IMR-90 (cell line): Measurements from ENCODE around the gene HSD17B3. TPM values are rescaled to one million over a fixed set of nuclear protein-coding genes. Genes with fewer than 3 reads are reported as not detected.

ENCODE experiments used
- ATAC-seq: fragments of 200-7000 bp; cut with Tn5 transposase; 2 replicates; pipeline ENCODE4 v1.9.1; 2020; ENCODE audit warnings: low read depth, mild to moderate bottlenecking, moderate library complexity
- BruUV-seq: library from RNA; stranded (reverse); fragments of 400-500 nt; replicated peaks from 2 replicates; lab custom pipeline; 2021; lab: Mats Ljungman, UMichigan
- CTCF ChIA-PET: fragments of 300-600 bp; formaldehyde crosslinking; extraction: SDS; loops from one replicate; lab custom pipeline; 2021; ENCODE audit warnings: antibody characterized with exemption; lab: Yijun Ruan, JAX
- POLR2A ChIA-PET: fragments of 300-600 bp; sonication (Branson Sonifier 250); formaldehyde crosslinking; loops from one replicate; lab custom pipeline; 2022; ENCODE audit warnings: antibody characterized with exemption; ENCODE audit not compliant: unreplicated experiment; lab: Charles Lee
- DNase-seq: peaks from one replicate; pipeline ENCODE4 v3.0.0; 2013
- H2AFZ ChIP-seq: replicated peaks from 2 replicates; pipeline ENCODE3; 2013; ENCODE audit warnings: low read length, mild to moderate bottlenecking; ENCODE audit not compliant: poor library complexity
- H2AK5ac ChIP-seq: 2 replicates; pipeline ENCODE4 v1.6.1; 2013; ENCODE audit warnings: low read depth, low read length, inconsistent platforms
- H2AK9ac ChIP-seq: replicated peaks from 2 replicates; pipeline ENCODE3; 2013; ENCODE audit warnings: mild to moderate bottlenecking, low read depth, low read length, moderate library complexity; ENCODE audit not compliant: poor library complexity
- H2BK120ac ChIP-seq: 2 replicates; pipeline ENCODE4 v1.6.1; 2013; ENCODE audit warnings: low read depth, low read length, inconsistent platforms
- H2BK15ac ChIP-seq: 3 replicates; pipeline ENCODE4 v1.6.1; 2013; ENCODE audit warnings: low read depth, low read length, inconsistent platforms
- H2BK20ac ChIP-seq: 2 replicates; pipeline ENCODE4 v1.6.1; 2013; ENCODE audit warnings: low read depth, mild to moderate bottlenecking, inconsistent platforms, low read length, moderate library complexity
- H2BK5ac ChIP-seq: 2 replicates; pipeline ENCODE4 v1.6.1; 2013; ENCODE audit warnings: mild to moderate bottlenecking, low read depth, low read length, inconsistent platforms; ENCODE audit not compliant: poor library complexity, severe bottlenecking
- H3K14ac ChIP-seq: replicated peaks from 2 replicates; pipeline ENCODE4 v1.6.1; 2013; ENCODE audit warnings: low read depth, low read length, inconsistent platforms
- H3K18ac ChIP-seq: 2 replicates; pipeline ENCODE4 v1.6.1; 2013; ENCODE audit warnings: low read depth, low read length, control low read depth
- H3K23ac ChIP-seq: 2 replicates; pipeline ENCODE4 v1.6.1; 2013; ENCODE audit warnings: low read depth, low read length, inconsistent platforms
- H3K27ac ChIP-seq: 2 replicates; pipeline ENCODE4 v1.5.1; 2013; ENCODE audit warnings: mild to moderate bottlenecking, control low read depth, low read length; ENCODE audit not compliant: insufficient read depth
- H3K27me3 ChIP-seq: 2 replicates; pipeline ENCODE4 v1.6.1; 2013; ENCODE audit warnings: low read length; ENCODE audit not compliant: control insufficient read depth, insufficient read depth
- H3K36me3 ChIP-seq: 2 replicates; pipeline ENCODE4 v1.6.1; 2013; ENCODE audit warnings: low read length, mixed read lengths; ENCODE audit not compliant: control insufficient read depth, insufficient read depth
- H3K4ac ChIP-seq: 2 replicates; pipeline ENCODE4 v1.6.1; 2013; ENCODE audit warnings: low read depth, low read length, inconsistent platforms
- H3K4me1 ChIP-seq: 2 replicates; pipeline ENCODE4 v1.6.1; 2013; ENCODE audit warnings: low read length, mixed read lengths; ENCODE audit not compliant: control insufficient read depth, insufficient read depth
- H3K4me2 ChIP-seq: 2 replicates; pipeline ENCODE4 v1.6.1; 2013; ENCODE audit warnings: low read depth, mild to moderate bottlenecking, control low read depth, low read length, moderate library complexity
- H3K4me3 ChIP-seq: 2 replicates; pipeline ENCODE4 v1.5.1; 2013; ENCODE audit warnings: low read depth, mild to moderate bottlenecking, control low read depth, low read length, moderate library complexity; ENCODE audit not compliant: insufficient read depth
- H3K56ac ChIP-seq: 2 replicates; pipeline ENCODE4 v1.6.1; 2013; ENCODE audit warnings: low read length, inconsistent platforms; ENCODE audit not compliant: insufficient read depth; ENCODE audit errors: extremely low read depth
- H3K79me1 ChIP-seq, 2 experiments: 2 replicates each; pipeline ENCODE4 v1.6.1; 2013; ENCODE audit warnings: low read length in 2 of 2, inconsistent platforms in 1 of 2, low read depth in 1 of 2
- H3K9ac ChIP-seq: 2 replicates; pipeline ENCODE4 v1.6.1; 2013; ENCODE audit warnings: low read depth, low read length, control low read depth
- H3K9me1 ChIP-seq: 2 replicates; pipeline ENCODE4 v1.6.1; 2013; ENCODE audit warnings: low read length, inconsistent platforms; ENCODE audit not compliant: insufficient read depth
- H3K9me3 ChIP-seq: 2 replicates; pipeline ENCODE4 v1.6.1; 2013; ENCODE audit warnings: low read length; ENCODE audit not compliant: control insufficient read depth, insufficient read depth
- H4K20me1 ChIP-seq: 2 replicates; pipeline ENCODE4 v1.6.1; 2013; ENCODE audit warnings: low read length, inconsistent platforms; ENCODE audit not compliant: insufficient read depth
- H4K5ac ChIP-seq: 2 replicates; pipeline ENCODE4 v1.6.1; 2013; ENCODE audit warnings: mild to moderate bottlenecking, low read depth, low read length, control low read depth
- H4K8ac ChIP-seq, 2 experiments: 2 replicates each; pipeline ENCODE4 v1.6.1; 2013; ENCODE audit warnings: low read depth in 2 of 2, low read length in 2 of 2, control low read depth in 1 of 2, inconsistent platforms in 1 of 2
- H4K91ac ChIP-seq: 2 replicates; pipeline ENCODE4 v1.6.1; 2013; ENCODE audit warnings: low read depth, low read length, inconsistent platforms; ENCODE audit not compliant: insufficient read depth
- CEBPB ChIP-seq: IDR thresholded peaks from 2 replicates; pipeline ENCODE4 v1.6.1; 2012; ENCODE audit warnings: low read depth, low read length, improper control_type of control experiment
- NFE2L2 ChIP-seq: fragments of 150-350 bp; IDR thresholded peaks from 2 replicates; pipeline ENCODE4 v1.6.1; 2016; ENCODE audit warnings: low read depth, mild to moderate bottlenecking, low read length
- POLR2A ChIP-seq: IDR thresholded peaks from 2 replicates; pipeline ENCODE4 v1.6.1; 2012; ENCODE audit warnings: mild to moderate bottlenecking, low read depth, low read length
- RAD21 ChIP-seq: IDR thresholded peaks from 2 replicates; pipeline ENCODE4 v1.6.1; 2012; ENCODE audit warnings: low read length, improper control_type of control experiment
- RCOR1 ChIP-seq: IDR thresholded peaks from 2 replicates; pipeline ENCODE4 v1.6.1; 2012; ENCODE audit warnings: mild to moderate bottlenecking, low read length, improper control_type of control experiment; ENCODE audit not compliant: insufficient replicate concordance
- RFX5 ChIP-seq: IDR thresholded peaks from 2 replicates; pipeline ENCODE4 v1.8.0; 2012; ENCODE audit warnings: low read depth, mild to moderate bottlenecking, low read length, moderate library complexity
- SMC3 ChIP-seq: fragments of 150-350 bp; IDR thresholded peaks from 2 replicates; pipeline ENCODE4 v1.6.1; 2016; ENCODE audit warnings: low read depth, mild to moderate bottlenecking, antibody characterized with exemption, low read length, moderate library complexity
- WGBS, 2 experiments: methylation state at CpG; one replicate each; pipeline versions ENCODE4 v1.1.5 to v1.1.7; 2013; ENCODE audit warnings: missing lambda C conversion rate in 2 of 2; ENCODE audit not compliant: insufficient read length in 1 of 2; ENCODE audit errors: extremely low coverage in 2 of 2; 5-methylcytosine and 5-hydroxymethylcytosine counted together
- dilution Hi-C: fragments of 300-500 bp; cut with HindIII; formaldehyde crosslinking; loops from one replicate; pipeline ENCODE4 v1.14.3; 2018; ENCODE audit warnings: low sequenced_read_pairs; ENCODE audit not compliant: unreplicated experiment
- in situ Hi-C: fragments of 300-500 bp; cut with MboI; formaldehyde crosslinking; loops from 3 replicates; pipeline ENCODE4 v1.14.3; 2019; ENCODE audit warnings: low sequenced_read_pairs, inconsistent platforms, mixed read lengths
- intact Hi-C: fragments of 100-400 bp; cut with micrococcal nuclease; formaldehyde crosslinking; loops from 2 replicates; pipeline ENCODE4 v1.10.0; 2022
- polyA plus RNA-seq, 3 experiments: library from polyadenylated mRNA; depleted of rRNA; stranded (reverse); fragments of >200 nt; gene quantifications; 2 replicates each; pipeline ENCODE4 v1.2.3, GENCODE V29; 2012; ENCODE audit warnings: low replicate concordance in 1 of 3
- total RNA-seq: library from RNA; depleted of rRNA; stranded (reverse); fragments of >200 nt; gene quantifications from 2 replicates; pipeline ENCODE4 v1.2.3, GENCODE V29; 2012

Gene HSD17B3
- total and polyA plus RNA-seq, 2 of the 4 experiments (the other 2 are of a cell fraction) = 0.18 TPM; not detected in 1

GRCh38 chr9:96219900-96220257 is 82.1 kb downstream of the HSD17B3 start:
- no CpG with 5 or more reads among the region's 2 CpGs for WGBS, 2 experiments
- no peak overlapping the region for H3K56ac ChIP-seq
- H4K5ac ChIP-seq = no peak overlapping the region
- intact Hi-C loops (loop anchor here (2.0 to 10.0 kb wide), 7 partner anchors 195 to 1088 kb away; partner anchors contain the start of genes ERCC6L2 and FANCC), dilution Hi-C loops (no loop called here), in situ Hi-C loops (loop anchor here (10.0 to 25.0 kb wide), 3 partner anchors 483 to 1555 kb away; no protein-coding TSS in a partner anchor)
- POLR2A ChIA-PET = no interaction called here
- BruUV-seq = no TSS peak
- no peaks in the 10 kb centered on the region for H3K79me1 ChIP-seq
- H3K9me1 ChIP-seq = no peaks in the 10 kb centered on the region
- ATAC-seq (no peak), DNase-seq (no peak)
- no peak overlapping the region for H2BK5ac ChIP-seq
- H3K18ac ChIP-seq = no peak overlapping the region
- no peak overlapping the region for H2AK5ac ChIP-seq
- no peak overlapping the region for H3K9ac ChIP-seq
- no peaks in the 10 kb centered on the region for H3K9me3 ChIP-seq
- H2BK15ac ChIP-seq = no peak overlapping the region
- H3K27me3 ChIP-seq = peaks cover 28% of the 10 kb centered on the region
- no peaks in the 10 kb centered on the region for H3K36me3 ChIP-seq
- no peak overlapping the region for H2BK120ac ChIP-seq
- H4K91ac ChIP-seq = no peak overlapping the region
- no peak overlapping the region for H2AK9ac ChIP-seq
- H3K27ac ChIP-seq = no peak overlapping the region
- CTCF ChIA-PET = no interaction called here
- peaks cover 2% of the 10 kb centered on the region; the same call in 1 of the 2 replicates for H3K4me1 ChIP-seq
- H4K20me1 ChIP-seq = no peaks in the 10 kb centered on the region
- no peak overlapping the region for H2AFZ ChIP-seq
- no peak overlapping the region for H3K14ac ChIP-seq
- no peak overlapping the region for H3K4me2 ChIP-seq
- no peak overlapping the region for H3K23ac ChIP-seq
- no peak overlapping the region for H3K4me3 ChIP-seq
- H3K4ac ChIP-seq = no peak overlapping the region
- no peak overlapping the region for H2BK20ac ChIP-seq
- TF ChIP-seq RAD21 (no peak), RCOR1 (no peak), NFE2L2 (no peak), SMC3 (no peak), POLR2A (no peak), CEBPB (no peak), RFX5 (no peak)
- H4K8ac ChIP-seq = no peak overlapping the region
